Measurements from ENCODE around the gene SLC22A7. TPM values are rescaled to one million over a fixed set of nuclear protein-coding genes. Genes with fewer than 3 reads are reported as not detected.
A peak's percentile ranks its signal among the peaks of the same experiment; 100 is the strongest.

SLC22A7 gene
- total RNA-seq, 1 donor from 2014 or later, result not detected

- no peaks in the 10 kb centered on the region for H3K9me3 Mint-ChIP-seq
- no peak overlapping the region for H3K27ac Mint-ChIP-seq
- peaks cover 12% of the 10 kb centered on the region for H3K4me1 ChIP-seq
- DNase-seq (ENCODE audit: low spot score), result no peak
- no peak overlapping the region for H3K4me3 Mint-ChIP-seq
- peaks cover 6% of the 10 kb centered on the region for H3K4me1 Mint-ChIP-seq
- H3K27ac ChIP-seq, result no peak overlapping the region
- no peak overlapping the region for H3K4me3 ChIP-seq
- TF ChIP-seq EZH2 (IDR thresholded peaks at IDR 0.05) (no peak), EZH2phosphoT487 (IDR thresholded peaks at IDR 0.05) (no peak), CTCF (IDR thresholded peaks at IDR 0.05) (no peak)
- H3K36me3 Mint-ChIP-seq, result no peaks in the 10 kb centered on the region
- no peak overlapping the region for H3K4me2 ChIP-seq
- H3K79me2 ChIP-seq (ENCODE audit: low read depth), result no peaks in the 10 kb centered on the region
- peaks cover 4% of the 10 kb centered on the region for H3K27me3 Mint-ChIP-seq (ENCODE audit: insufficient read depth, low read depth)
- H4K20me1 ChIP-seq (ENCODE audit: low read depth), result no peaks in the 10 kb centered on the region
- no peaks in the 10 kb centered on the region for H3K27me3 ChIP-seq
- no peaks in the 10 kb centered on the region for H3K36me3 ChIP-seq
- no peak overlapping the region for H3K9ac ChIP-seq
- no peak overlapping the region for H2AFZ ChIP-seq (replicated peaks)
- H3K9me3 ChIP-seq (ENCODE audit: low read depth), result no peaks in the 10 kb centered on the region
- peaks cover 6% of the 10 kb centered on the region for H3F3A ChIP-seq (ENCODE audit: low read depth)
Measured at GRCh38 chr6:43298565-43299337, 691 bp downstream of the SLC22A7 start.

GRCh38 chr6:43299338-43300293 is 1.6 kb downstream of the SLC22A7 start:
- Histone ChIP-seq H3K4me2 (no peak overlapping the region), H3K36me3 (no peaks in the 10 kb centered on the region), H3K27ac (no peak overlapping the region), H3K4me1 (peaks cover 12% of the 10 kb centered on the region), H3K4me3 (no peak overlapping the region), H3F3A (ENCODE audit: low read depth) (peaks cover 6% of the 10 kb centered on the region), H4K20me1 (ENCODE audit: low read depth) (no peaks in the 10 kb centered on the region), H3K9ac (no peak overlapping the region), H3K9me3 (ENCODE audit: low read depth) (no peaks in the 10 kb centered on the region), H3K79me2 (ENCODE audit: low read depth) (no peaks in the 10 kb centered on the region), H3K27me3 (no peaks in the 10 kb centered on the region), H2AFZ (replicated peaks) (no peak overlapping the region)
- Mint-ChIP-seq H3K36me3 (no peaks in the 10 kb centered on the region), H3K9me3 (no peaks in the 10 kb centered on the region), H3K27ac (no peak overlapping the region), H3K27me3 (ENCODE audit: insufficient read depth, low read depth) (peaks cover 4% of the 10 kb centered on the region), H3K4me3 (no peak overlapping the region), H3K4me1 (peaks cover 6% of the 10 kb centered on the region)
- no peak for DNase-seq (ENCODE audit: low spot score)
- TF ChIP-seq CTCF (IDR thresholded peaks at IDR 0.05) (no peak), EZH2 (IDR thresholded peaks at IDR 0.05) (no peak), EZH2phosphoT487 (IDR thresholded peaks at IDR 0.05) (no peak)

GRCh38 chr6:43301081-43301870 is 3.2 kb downstream of the SLC22A7 start:
- Mint-ChIP-seq H3K9me3 (no peaks in the 10 kb centered on the region), H3K36me3 (no peaks in the 10 kb centered on the region), H3K27me3 (ENCODE audit: insufficient read depth, low read depth) (peaks cover 6% of the 10 kb centered on the region), H3K27ac (peak overlapping the region; percentile 81), H3K4me1 (peaks cover 6% of the 10 kb centered on the region), H3K4me3 (no peak overlapping the region)
- H3K27ac ChIP-seq, result no peak overlapping the region
- TF ChIP-seq CTCF (IDR thresholded peaks at IDR 0.05) (no peak), EZH2 (IDR thresholded peaks at IDR 0.05) (no peak), EZH2phosphoT487 (IDR thresholded peaks at IDR 0.05) (no peak)
- H3K4me3 ChIP-seq, result no peak overlapping the region
- no peaks in the 10 kb centered on the region for H3K79me2 ChIP-seq (ENCODE audit: low read depth)
- peaks cover 6% of the 10 kb centered on the region for H3F3A ChIP-seq (ENCODE audit: low read depth)
- H4K20me1 ChIP-seq (ENCODE audit: low read depth), result no peaks in the 10 kb centered on the region
- H2AFZ ChIP-seq (replicated peaks), result no peak overlapping the region
- no peaks in the 10 kb centered on the region for H3K27me3 ChIP-seq
- peaks cover 12% of the 10 kb centered on the region for H3K4me1 ChIP-seq
- H3K4me2 ChIP-seq, result no peak overlapping the region
- H3K9ac ChIP-seq, result no peak overlapping the region
- H3K9me3 ChIP-seq (ENCODE audit: low read depth), result no peaks in the 10 kb centered on the region
- H3K36me3 ChIP-seq, result no peaks in the 10 kb centered on the region
- DNase-seq (ENCODE audit: low spot score), result no peak

All from neural progenitor cell (in vitro differentiated cells).